CD14-positive monocyte (primary cell): ENCODE data around the gene UGT1A3. TPM values are rescaled to one million over a fixed set of nuclear protein-coding genes. Genes with fewer than 3 reads are reported as not detected.

Experiments
- DNase-seq, 3 donors: peaks; one replicate each; pipeline ENCODE4 v3.0.0-alpha.2; 2011 to 2022
- H2AFZ ChIP-seq: 2 replicates; pipeline ENCODE4 v1.6.0; 2012; ENCODE audit warnings: mild to moderate bottlenecking, low read depth, low read length, inconsistent platforms; ENCODE audit not compliant: insufficient read depth, poor library complexity, severe bottlenecking
- H3K27ac ChIP-seq, 2 donors: 1 replicate in 1 of 2; 2 replicates in 1 of 2; pipeline ENCODE4 v1.5.1; 2012 to 2013; ENCODE audit warnings: low read length in 2 of 2, control low read depth in 1 of 2, inconsistent platforms in 1 of 2, low read depth in 1 of 2, mild to moderate bottlenecking in 1 of 2
- H3K27me3 ChIP-seq, 2 donors: one replicate each; pipeline versions ENCODE4 v1.6.0 to v1.6.1; 2011 to 2013; ENCODE audit warnings: low read length in 2 of 2; ENCODE audit not compliant: control insufficient read depth in 2 of 2, insufficient read depth in 2 of 2
- H3K36me3 ChIP-seq, 2 donors: replicated peaks in 1 of 2; 1 replicate in 1 of 2; 2 replicates in 1 of 2; pipeline versions ENCODE4 v1.5.1 to v1.6.1; 2012 to 2013; ENCODE audit warnings: low read length in 2 of 2, control low read depth in 1 of 2, inconsistent platforms in 1 of 2, mild to moderate bottlenecking in 1 of 2; ENCODE audit not compliant: insufficient read depth in 2 of 2, control insufficient read depth in 1 of 2
- H3K4me1 ChIP-seq, 2 donors: 1 replicate in 1 of 2; 2 replicates in 1 of 2; pipeline versions ENCODE4 v1.5.1 to v1.6.1; 2012 to 2013; ENCODE audit warnings: low read length in 2 of 2, control low read depth in 1 of 2, inconsistent platforms in 1 of 2, mild to moderate bottlenecking in 1 of 2, moderate library complexity in 1 of 2; ENCODE audit not compliant: insufficient read depth in 2 of 2, control insufficient read depth in 1 of 2
- H3K4me2 ChIP-seq: replicated peaks from 2 replicates; pipeline ENCODE3; 2012; ENCODE audit warnings: low read length, moderate library complexity, mild to moderate bottlenecking; ENCODE audit not compliant: poor library complexity, severe bottlenecking; ENCODE audit errors: extremely low read depth
- H3K4me3 ChIP-seq, 3 experiments: fragments of 200-600 bp in 1 of 3; sonication (generic) in 1 of 3; replicated peaks in 1 of 3; 1 replicate in 2 of 3; 2 replicates in 1 of 3; pipeline ENCODE4 v1.5.1; 2011 to 2013; ENCODE audit warnings: low read length in 3 of 3, mild to moderate bottlenecking in 3 of 3, control low read depth in 2 of 3, low read depth in 2 of 3, inconsistent platforms in 1 of 3, moderate library complexity in 1 of 3
- H3K79me2 ChIP-seq: 2 replicates; pipeline ENCODE4 v1.6.0; 2012; ENCODE audit warnings: mild to moderate bottlenecking, control low read depth, inconsistent platforms, low read length, moderate library complexity; ENCODE audit not compliant: insufficient read depth
- H3K9ac ChIP-seq: 2 replicates; pipeline ENCODE4 v1.6.0; 2017; ENCODE audit warnings: low read length, mild to moderate bottlenecking; ENCODE audit not compliant: insufficient read depth, poor library complexity, severe bottlenecking
- H3K9me3 ChIP-seq, 2 donors: replicated peaks in 1 of 2; 1 replicate in 1 of 2; 2 replicates in 1 of 2; pipeline versions ENCODE4 v1.5.1 to v1.6.1; 2012 to 2013; ENCODE audit warnings: low read length in 2 of 2, control low read depth in 1 of 2; ENCODE audit not compliant: control insufficient read depth in 1 of 2, insufficient read depth in 1 of 2
- H4K20me1 ChIP-seq: 2 replicates; pipeline ENCODE4 v1.6.0; 2012; ENCODE audit warnings: mild to moderate bottlenecking, low read length, control low read depth, moderate library complexity; ENCODE audit not compliant: insufficient read depth
- H3K27ac Mint-ChIP-seq, 7 donors: one replicate each; pipeline ENCODE4 v1.8.0; 2020; ENCODE audit warnings: mild to moderate bottlenecking in 7 of 7, mixed read lengths in 7 of 7, moderate library complexity in 6 of 7, inconsistent platforms in 2 of 7
- H3K27me3 Mint-ChIP-seq, 3 donors: one replicate each; pipeline ENCODE4 v1.8.0; 2021 to 2022; ENCODE audit warnings: low read depth in 3 of 3, mild to moderate bottlenecking in 3 of 3, mixed read lengths in 3 of 3, moderate library complexity in 3 of 3, inconsistent platforms in 1 of 3
- H3K36me3 Mint-ChIP-seq, 2 donors: one replicate each; pipeline ENCODE4 v1.8.0; 2020; ENCODE audit warnings: mixed read lengths in 2 of 2, inconsistent platforms in 1 of 2, mild to moderate bottlenecking in 1 of 2
- H3K4me1 Mint-ChIP-seq: one replicate; pipeline ENCODE4 v1.8.0; 2020; ENCODE audit warnings: mild to moderate bottlenecking, mixed read lengths
- H3K4me3 Mint-ChIP-seq, 2 donors: one replicate each; pipeline ENCODE4 v1.8.0; 2020; ENCODE audit warnings: mild to moderate bottlenecking in 2 of 2, mixed read lengths in 2 of 2, moderate library complexity in 1 of 2
- H3K9me3 Mint-ChIP-seq, 7 donors: one replicate each; pipeline ENCODE4 v1.8.0; 2020 to 2022; ENCODE audit warnings: mixed read lengths in 7 of 7, mild to moderate bottlenecking in 6 of 7, moderate library complexity in 6 of 7, inconsistent platforms in 2 of 7
- WGBS: methylation state at CpG from one replicate; pipeline ENCODE4 v1.1.5; 2013; ENCODE audit warnings: missing lambda C conversion rate; ENCODE audit not compliant: insufficient coverage; 5-methylcytosine and 5-hydroxymethylcytosine counted together
- intact Hi-C, 2 donors: fragments of 100-400 bp; cut with micrococcal nuclease; formaldehyde crosslinking; loops; one replicate each; pipeline versions ENCODE4 v1.15.0 to v1.15.1; 2023
- polyA plus RNA-seq, 3 donors: library from polyadenylated mRNA; depleted of rRNA in 1 of 3; unstranded in 2 of 3; stranded (reverse) in 1 of 3; fragments of 300-500 nt in 2 of 3; fragments of >200 nt in 1 of 3; fragmentation: Illumina TruSeq in 2 of 3; gene quantifications; 1 replicate in 2 of 3; 2 replicates in 1 of 3; pipeline ENCODE4 v1.2.3, GENCODE V29; 2012 to 2021
- TF ChIP-seq, protein P1 (sequence below): fragments of 200-600 bp; IDR thresholded peaks from one replicate; pipeline ENCODE4 v1.8.0; 2022; ENCODE audit warnings: antibody characterized with exemption, mild to moderate bottlenecking

Gene UGT1A3
- polyA plus RNA-seq, 3 donors = not detected

- no peak overlapping the region for H3K27ac Mint-ChIP-seq
- no peaks in the 10 kb centered on the region for H3K79me2 ChIP-seq
- no peaks in the 10 kb centered on the region for H3K9me3 ChIP-seq
- 95% methylated on average over 7 of the region's 7 CpGs for WGBS
- no peak overlapping the region for H3K27ac ChIP-seq
- H3K36me3 Mint-ChIP-seq = no peaks in the 10 kb centered on the region
- no peaks in the 10 kb centered on the region for H3K36me3 ChIP-seq
- no peaks in the 10 kb centered on the region for H3K4me1 ChIP-seq
- H3K4me3 Mint-ChIP-seq = no peak overlapping the region
- no peaks in the 10 kb centered on the region for H3K27me3 ChIP-seq
- no peak for DNase-seq
- H3K4me1 Mint-ChIP-seq = no peaks in the 10 kb centered on the region
- H3K4me3 ChIP-seq = no peak overlapping the region
- TF ChIP-seq, protein P1, sequence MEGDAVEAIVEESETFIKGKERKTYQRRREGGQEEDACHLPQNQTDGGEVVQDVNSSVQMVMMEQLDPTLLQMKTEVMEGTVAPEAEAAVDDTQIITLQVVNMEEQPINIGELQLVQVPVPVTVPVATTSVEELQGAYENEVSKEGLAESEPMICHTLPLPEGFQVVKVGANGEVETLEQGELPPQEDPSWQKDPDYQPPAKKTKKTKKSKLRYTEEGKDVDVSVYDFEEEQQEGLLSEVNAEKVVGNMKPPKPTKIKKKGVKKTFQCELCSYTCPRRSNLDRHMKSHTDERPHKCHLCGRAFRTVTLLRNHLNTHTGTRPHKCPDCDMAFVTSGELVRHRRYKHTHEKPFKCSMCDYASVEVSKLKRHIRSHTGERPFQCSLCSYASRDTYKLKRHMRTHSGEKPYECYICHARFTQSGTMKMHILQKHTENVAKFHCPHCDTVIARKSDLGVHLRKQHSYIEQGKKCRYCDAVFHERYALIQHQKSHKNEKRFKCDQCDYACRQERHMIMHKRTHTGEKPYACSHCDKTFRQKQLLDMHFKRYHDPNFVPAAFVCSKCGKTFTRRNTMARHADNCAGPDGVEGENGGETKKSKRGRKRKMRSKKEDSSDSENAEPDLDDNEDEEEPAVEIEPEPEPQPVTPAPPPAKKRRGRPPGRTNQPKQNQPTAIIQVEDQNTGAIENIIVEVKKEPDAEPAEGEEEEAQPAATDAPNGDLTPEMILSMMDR = no peak
- H4K20me1 ChIP-seq = no peaks in the 10 kb centered on the region
- H3K4me2 ChIP-seq = no peak overlapping the region
- H3K27me3 Mint-ChIP-seq = peaks cover 0 to 7% (median 4%) of the 10 kb centered on the region in 3 donors
- H2AFZ ChIP-seq = no peak overlapping the region
- peaks cover 0 to 2% (median 0%) of the 10 kb centered on the region in 7 donors for H3K9me3 Mint-ChIP-seq
- H3K9ac ChIP-seq = no peak overlapping the region
- intact Hi-C loops = no loop called here
Measured at GRCh38 chr2:233792720-233793119, 63.9 kb downstream of the UGT1A3 start.

GRCh38 chr2:233793465-233794127, 64.8 kb downstream of the UGT1A3 start:
- no peak overlapping the region for H3K9ac ChIP-seq
- no peak overlapping the region for H2AFZ ChIP-seq
- H3K4me3 ChIP-seq = no peak overlapping the region
- intact Hi-C loops = no loop called here
- no peak overlapping the region for H3K4me2 ChIP-seq
- Mint-ChIP-seq H3K4me1 (no peaks in the 10 kb centered on the region), H3K36me3 (no peaks in the 10 kb centered on the region), H3K27ac (no peak overlapping the region), H3K9me3 (peaks cover 0 to 2% (median 0%) of the 10 kb centered on the region in 7 donors), H3K4me3 (no peak overlapping the region), H3K27me3 (peaks cover 0 to 7% (median 4%) of the 10 kb centered on the region in 3 donors)
- no peaks in the 10 kb centered on the region for H4K20me1 ChIP-seq
- DNase-seq = no peak
- 90% methylated on average over 15 of the region's 18 CpGs for WGBS
- H3K36me3 ChIP-seq = no peaks in the 10 kb centered on the region
- no peaks in the 10 kb centered on the region for H3K9me3 ChIP-seq
- no peaks in the 10 kb centered on the region for H3K27me3 ChIP-seq
- H3K4me1 ChIP-seq = no peaks in the 10 kb centered on the region
- TF ChIP-seq, protein P1 = no peak
- H3K27ac ChIP-seq = no peak overlapping the region
- no peaks in the 10 kb centered on the region for H3K79me2 ChIP-seq
